ENCODE results near the gene ADAMTSL1.

Gene ADAMTSL1

DNA sequence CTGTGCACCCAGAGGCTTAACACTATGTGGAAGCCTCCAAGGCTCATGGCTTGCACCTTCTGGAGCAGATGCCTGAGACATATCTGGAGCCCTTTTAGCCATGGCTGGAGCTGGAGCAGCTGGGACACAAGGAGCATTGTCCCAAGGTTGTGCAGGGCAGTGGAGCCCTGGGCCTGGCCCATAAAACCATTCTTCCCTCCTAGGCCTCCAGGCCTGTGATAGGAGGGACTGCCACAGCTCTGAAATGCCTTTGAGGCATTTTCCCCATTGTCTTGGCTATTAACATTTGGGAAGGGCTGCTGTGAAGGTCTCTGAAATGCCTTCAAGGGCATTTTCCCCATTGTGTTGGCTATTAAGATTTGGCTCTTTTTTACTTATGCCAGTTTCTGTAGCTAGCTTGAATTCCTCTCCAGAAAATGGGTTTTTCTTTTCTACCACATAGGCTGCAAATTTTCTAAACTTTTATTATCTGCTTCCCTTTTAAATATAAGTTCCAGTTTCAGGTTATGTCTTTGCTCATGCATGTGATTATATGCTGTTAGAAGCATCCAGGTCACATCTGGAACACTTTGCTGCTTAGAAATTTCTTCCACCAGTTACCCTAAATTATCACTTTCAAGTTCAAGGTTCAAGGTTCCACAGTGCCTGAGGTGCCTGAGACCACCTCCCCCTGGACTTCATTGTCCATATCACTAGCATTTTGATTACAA lies 221.2 kb downstream of the ADAMTSL1 start:
- TF ChIP-seq, protein P1, sequence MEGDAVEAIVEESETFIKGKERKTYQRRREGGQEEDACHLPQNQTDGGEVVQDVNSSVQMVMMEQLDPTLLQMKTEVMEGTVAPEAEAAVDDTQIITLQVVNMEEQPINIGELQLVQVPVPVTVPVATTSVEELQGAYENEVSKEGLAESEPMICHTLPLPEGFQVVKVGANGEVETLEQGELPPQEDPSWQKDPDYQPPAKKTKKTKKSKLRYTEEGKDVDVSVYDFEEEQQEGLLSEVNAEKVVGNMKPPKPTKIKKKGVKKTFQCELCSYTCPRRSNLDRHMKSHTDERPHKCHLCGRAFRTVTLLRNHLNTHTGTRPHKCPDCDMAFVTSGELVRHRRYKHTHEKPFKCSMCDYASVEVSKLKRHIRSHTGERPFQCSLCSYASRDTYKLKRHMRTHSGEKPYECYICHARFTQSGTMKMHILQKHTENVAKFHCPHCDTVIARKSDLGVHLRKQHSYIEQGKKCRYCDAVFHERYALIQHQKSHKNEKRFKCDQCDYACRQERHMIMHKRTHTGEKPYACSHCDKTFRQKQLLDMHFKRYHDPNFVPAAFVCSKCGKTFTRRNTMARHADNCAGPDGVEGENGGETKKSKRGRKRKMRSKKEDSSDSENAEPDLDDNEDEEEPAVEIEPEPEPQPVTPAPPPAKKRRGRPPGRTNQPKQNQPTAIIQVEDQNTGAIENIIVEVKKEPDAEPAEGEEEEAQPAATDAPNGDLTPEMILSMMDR (IDR thresholded peaks at IDR 0.05; ENCODE audit: low read depth, low read length, missing control alignments): no peak
- DNase-seq (ENCODE audit: low read depth): no peak
- in situ Hi-C loops (cut with HindIII; ENCODE audit: low sequenced_read_pairs): no loop called here
- no peak overlapping the region for H3K4me3 ChIP-seq (ENCODE audit: low read depth, low read length)

DNA sequence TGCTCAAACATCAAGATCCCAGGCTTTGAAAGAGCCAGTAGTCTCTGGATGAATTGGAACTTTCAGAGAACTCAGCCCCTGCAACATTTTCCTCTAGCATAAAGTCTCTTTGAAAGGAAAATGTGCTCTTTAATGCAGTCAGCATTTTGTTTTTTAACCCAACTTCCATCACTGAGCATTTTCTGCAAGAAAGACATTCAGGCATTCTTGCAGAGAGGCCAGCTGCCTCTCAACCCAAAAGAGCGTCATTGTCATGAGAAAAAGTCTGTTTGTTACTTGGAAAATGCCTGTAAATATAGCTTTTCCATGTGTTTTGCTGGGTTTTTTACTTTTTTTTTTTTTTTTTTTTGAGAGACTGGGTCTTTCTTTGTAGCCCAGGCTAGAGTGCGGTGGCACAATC lies 225.0 kb downstream of the ADAMTSL1 start:
- in situ Hi-C loops (cut with HindIII; ENCODE audit: low sequenced_read_pairs): no loop called here
- TF ChIP-seq, protein P1 (IDR thresholded peaks at IDR 0.05; ENCODE audit: low read depth, low read length, missing control alignments): no peak
- no peak overlapping the region for H3K4me3 ChIP-seq (ENCODE audit: low read depth, low read length)
- DNase-seq (ENCODE audit: low read depth): no peak

DNA sequence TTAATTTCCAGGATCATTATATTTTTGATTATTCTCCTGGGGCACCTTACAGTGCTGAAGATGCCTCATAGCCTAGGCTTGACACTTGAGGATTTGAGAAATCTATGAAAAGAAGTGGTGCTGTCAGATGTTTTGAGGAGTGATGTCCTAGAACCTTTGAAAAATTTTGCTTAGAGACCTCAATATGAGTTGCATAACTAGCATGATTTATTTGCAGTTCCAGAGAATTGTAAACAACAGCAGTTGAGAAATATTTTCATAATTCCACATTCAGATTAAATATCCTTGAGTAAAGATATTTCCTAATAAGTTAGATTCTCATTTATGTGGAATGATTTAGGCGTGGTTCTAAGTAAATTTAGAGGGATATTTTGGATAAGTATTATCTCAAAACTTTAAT lies 225.8 kb downstream of the ADAMTSL1 start:
- in situ Hi-C loops (cut with HindIII; ENCODE audit: low sequenced_read_pairs): no loop called here
- no peak overlapping the region for H3K4me3 ChIP-seq (ENCODE audit: low read depth, low read length)
- no peak for DNase-seq (ENCODE audit: low read depth)
- TF ChIP-seq, protein P1 (IDR thresholded peaks at IDR 0.05; ENCODE audit: low read depth, low read length, missing control alignments): no peak

GRCh38 chr9:18700714-18701113 lies 226.8 kb downstream of the ADAMTSL1 start:
- no peak overlapping the region for H3K4me3 ChIP-seq (ENCODE audit: low read depth, low read length)
- in situ Hi-C loops (cut with HindIII; ENCODE audit: low sequenced_read_pairs): no loop called here
- DNase-seq (ENCODE audit: low read depth): no peak
- TF ChIP-seq, protein P1 (IDR thresholded peaks at IDR 0.05; ENCODE audit: low read depth, low read length, missing control alignments): no peak

- TF ChIP-seq, protein P1 (IDR thresholded peaks at IDR 0.05; ENCODE audit: low read depth, low read length, missing control alignments): no peak
- in situ Hi-C loops (cut with HindIII; ENCODE audit: low sequenced_read_pairs): no loop called here
- H3K4me3 ChIP-seq (ENCODE audit: low read depth, low read length): no peak overlapping the region
- no peak for DNase-seq (ENCODE audit: low read depth)
Measured at GRCh38 chr9:18703151-18703900, 229.4 kb downstream of the ADAMTSL1 start.

DNA sequence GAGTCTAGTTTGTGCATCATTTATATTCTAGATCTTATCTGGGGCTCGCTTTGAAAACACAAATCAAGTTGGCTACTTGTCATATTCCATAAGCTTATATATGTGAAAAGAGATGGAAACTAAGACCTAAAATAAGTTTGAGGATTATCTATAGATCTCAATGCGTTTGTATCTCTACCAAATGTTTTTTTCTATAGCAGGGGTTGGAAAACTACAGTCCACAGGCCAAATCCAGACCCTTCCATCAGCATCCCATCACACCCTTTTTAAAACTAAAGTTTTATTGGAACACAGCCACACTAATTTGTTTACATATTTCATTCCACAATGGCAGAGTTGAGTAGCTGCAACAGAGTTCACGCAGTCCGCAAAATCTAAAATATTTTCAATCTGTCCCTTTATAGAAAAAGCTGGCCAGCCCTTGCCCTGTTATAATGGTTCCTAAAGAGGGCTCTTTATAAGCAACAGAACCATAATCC lies 230.0 kb downstream of the ADAMTSL1 start:
- in situ Hi-C loops (cut with HindIII; ENCODE audit: low sequenced_read_pairs): no loop called here
- no peak overlapping the region for H3K4me3 ChIP-seq (ENCODE audit: low read depth, low read length)
- no peak for DNase-seq (ENCODE audit: low read depth)
- TF ChIP-seq, protein P1 (IDR thresholded peaks at IDR 0.05; ENCODE audit: low read depth, low read length, missing control alignments): no peak
